Measurements from ENCODE around the gene SLF2. TPM values are rescaled to one million over a fixed set of nuclear protein-coding genes. Genes with fewer than 3 reads are reported as not detected.
A peak's percentile ranks its signal among the peaks of the same experiment; 100 is the strongest.
"Not testable (repeated sequence)": the region's sequence is repeated elsewhere in the genome, so short reads cannot be mapped to it uniquely, and the experiment has no call there.

Gene SLF2
- total RNA-seq, 1 experiment from 2014 or later, result 10.7 TPM

DNA sequence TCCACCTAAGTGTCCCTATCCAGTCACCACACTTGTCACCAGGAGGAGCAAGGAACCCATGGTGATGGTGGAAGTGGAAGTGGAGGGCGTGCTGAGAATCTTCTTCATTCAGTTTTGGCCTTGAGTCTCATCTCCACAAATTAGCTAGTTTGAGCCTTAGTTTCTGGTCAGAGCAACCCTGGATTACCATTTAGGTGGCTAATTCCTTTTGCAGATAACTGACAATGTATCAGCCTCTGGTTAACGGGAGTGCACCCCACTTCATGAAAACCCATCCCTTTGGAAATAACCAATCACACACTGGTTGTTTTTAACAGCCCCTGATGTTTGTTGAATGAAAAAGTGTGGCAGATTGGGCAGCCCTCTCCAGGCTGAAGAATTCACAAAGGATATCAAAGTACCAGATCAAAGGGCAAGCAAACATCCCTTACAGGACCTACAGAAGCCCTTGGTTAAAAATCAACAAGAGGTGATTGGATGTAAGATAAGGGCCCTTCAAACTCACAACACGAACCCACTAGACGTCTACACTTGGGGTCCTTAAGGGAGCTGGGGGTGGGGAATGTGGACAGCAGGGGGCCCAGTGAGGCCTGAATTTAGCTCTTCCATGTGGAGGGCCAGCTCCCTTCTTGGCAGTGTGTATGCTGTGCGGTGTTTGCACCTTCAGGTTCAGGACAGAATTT is 37.1 kb upstream of the SLF2 start:
- Histone ChIP-seq H3K4me3 (no peak overlapping the region), H3K9me3 (no peaks in the 10 kb centered on the region), H3K27me3 (no peaks in the 10 kb centered on the region), H3K36me3 (no peaks in the 10 kb centered on the region)
- DNase-seq, result no peak

DNA sequence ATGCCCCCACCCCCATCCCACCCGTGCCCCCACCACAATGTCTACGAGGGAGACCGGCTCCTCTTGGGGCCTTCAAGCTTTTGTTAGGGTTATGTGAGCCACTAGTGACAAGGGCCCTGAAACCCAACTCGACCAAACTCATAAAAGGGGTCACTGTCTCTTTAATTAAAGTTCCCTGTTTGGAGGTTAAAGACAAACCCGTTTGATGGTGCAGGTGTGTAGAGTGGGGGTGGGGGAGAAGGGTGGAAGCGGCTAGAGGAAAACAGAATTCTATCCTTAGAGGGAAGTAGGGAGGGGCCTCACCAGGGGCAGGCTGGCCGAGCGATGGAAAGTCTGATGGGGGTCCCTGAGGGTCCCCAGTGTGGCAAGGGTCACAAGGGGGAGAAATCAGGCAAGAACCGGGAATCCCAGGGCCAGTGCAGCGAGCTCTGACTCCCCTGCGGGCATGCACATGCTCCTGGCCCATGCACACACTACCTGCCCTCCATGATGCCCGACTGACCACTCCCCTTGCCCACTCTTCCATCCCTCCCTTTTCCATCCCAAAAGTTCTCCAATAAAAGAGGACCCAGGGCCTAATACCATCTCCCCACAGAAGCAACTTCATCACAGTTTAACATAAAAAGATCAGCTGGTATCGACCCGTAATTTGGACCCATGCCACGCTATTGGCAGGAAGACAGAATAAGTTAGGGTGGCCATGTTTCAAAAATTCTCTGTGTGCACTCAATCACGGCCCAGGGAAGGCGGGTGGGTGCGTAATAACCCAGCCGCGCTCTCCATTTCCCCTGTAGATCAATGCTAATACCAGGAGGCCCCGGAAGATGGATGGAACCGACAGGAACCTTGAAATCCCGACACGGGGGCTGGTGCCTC is 35.9 kb upstream of the SLF2 start:
- Histone ChIP-seq H3K4me3 (no peak overlapping the region), H3K27me3 (no peaks in the 10 kb centered on the region), H3K9me3 (no peaks in the 10 kb centered on the region), H3K36me3 (no peaks in the 10 kb centered on the region)
- no peak for DNase-seq

DNA sequence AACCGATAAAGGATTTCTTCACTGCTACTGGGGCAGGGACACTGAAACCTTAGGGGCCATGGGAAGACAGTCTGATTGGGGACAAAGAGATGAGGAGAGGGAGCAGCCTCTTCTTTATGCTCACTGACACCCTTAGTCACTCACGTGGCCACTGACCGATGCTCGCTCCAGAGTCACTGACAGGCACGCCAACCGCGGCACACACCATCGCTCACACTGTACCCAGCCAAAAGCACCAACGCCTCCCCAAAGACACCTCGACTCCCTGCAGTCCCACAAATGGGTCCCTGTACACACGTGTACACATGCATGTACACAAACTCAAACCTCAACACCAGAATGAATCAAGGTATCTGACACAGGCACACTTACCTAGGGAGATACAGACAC is 35.3 kb upstream of the SLF2 start:
- no peaks in the 10 kb centered on the region for H3K9me3 ChIP-seq
- DNase-seq, result no peak

GRCh38 chr10:100878291-100878910 is 34.4 kb upstream of the SLF2 start:
- Histone ChIP-seq H3K27me3 (no peaks in the 10 kb centered on the region), H3K4me3 (no peak overlapping the region), H3K9me3 (no peaks in the 10 kb centered on the region), H3K36me3 (no peaks in the 10 kb centered on the region)
- DNase-seq, result peak; percentile 49

More for the DNA sequence above, 35.3 kb upstream of the SLF2 start:
- H3K36me3 ChIP-seq, result no peaks in the 10 kb centered on the region
- no peak overlapping the region for H3K4me3 ChIP-seq
- H3K27me3 ChIP-seq, result no peaks in the 10 kb centered on the region

GRCh38 chr10:100879741-100880360 is 32.9 kb upstream of the SLF2 start:
- Histone ChIP-seq H3K4me3 (no peak overlapping the region), H3K9me3 (no peaks in the 10 kb centered on the region), H3K36me3 (no peaks in the 10 kb centered on the region), H3K27me3 (no peaks in the 10 kb centered on the region)
- DNase-seq, result no peak

- Histone ChIP-seq H3K27me3 (no peaks in the 10 kb centered on the region), H3K36me3 (no peaks in the 10 kb centered on the region), H3K4me3 (no peak overlapping the region), H3K9me3 (no peaks in the 10 kb centered on the region)
- no peak for DNase-seq
Measured at GRCh38 chr10:100881556-100882213, 31.1 kb upstream of the SLF2 start.

GRCh38 chr10:100882252-100882651 is 30.5 kb upstream of the SLF2 start:
- no peaks in the 10 kb centered on the region for H3K9me3 ChIP-seq
- DNase-seq, result no peak
- H3K36me3 ChIP-seq, result no peaks in the 10 kb centered on the region
- no peak overlapping the region for H3K4me3 ChIP-seq
- no peaks in the 10 kb centered on the region for H3K27me3 ChIP-seq

DNA sequence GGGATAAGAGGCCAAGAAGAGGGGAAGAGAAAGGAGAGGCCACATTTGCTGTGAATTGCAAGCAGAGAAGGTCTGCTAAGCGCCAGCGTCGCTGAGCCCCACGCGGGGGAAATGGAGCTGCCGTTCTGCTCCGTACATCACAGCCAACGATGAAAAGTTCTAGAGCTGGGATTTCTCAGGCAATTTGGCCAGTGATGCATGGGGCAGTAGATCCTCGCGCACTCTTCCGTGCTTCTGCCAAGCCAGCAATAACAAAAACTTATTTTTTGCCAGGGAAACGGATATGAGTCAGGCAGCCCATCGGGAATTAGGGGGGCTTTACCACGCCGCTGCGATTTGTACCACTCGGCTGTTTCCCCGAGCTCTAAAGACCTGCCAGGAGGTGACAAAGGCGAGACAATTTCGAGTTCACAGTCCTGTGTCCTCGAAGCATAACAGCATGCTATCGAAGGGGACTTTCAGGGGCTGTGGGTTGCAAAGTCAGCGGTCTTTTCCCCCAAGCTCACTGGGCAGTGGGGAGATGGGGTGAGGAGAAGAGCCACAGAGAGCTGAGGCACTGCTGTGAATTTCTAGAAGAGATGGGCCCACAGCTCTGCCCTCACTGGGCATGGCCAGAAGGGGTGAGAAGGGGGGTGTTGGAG is 30.0 kb upstream of the SLF2 start:
- Histone ChIP-seq H3K36me3 (no peaks in the 10 kb centered on the region), H3K27me3 (no peaks in the 10 kb centered on the region), H3K4me3 (no peak overlapping the region), H3K9me3 (no peaks in the 10 kb centered on the region)
- peak; percentile 57 for DNase-seq

DNA sequence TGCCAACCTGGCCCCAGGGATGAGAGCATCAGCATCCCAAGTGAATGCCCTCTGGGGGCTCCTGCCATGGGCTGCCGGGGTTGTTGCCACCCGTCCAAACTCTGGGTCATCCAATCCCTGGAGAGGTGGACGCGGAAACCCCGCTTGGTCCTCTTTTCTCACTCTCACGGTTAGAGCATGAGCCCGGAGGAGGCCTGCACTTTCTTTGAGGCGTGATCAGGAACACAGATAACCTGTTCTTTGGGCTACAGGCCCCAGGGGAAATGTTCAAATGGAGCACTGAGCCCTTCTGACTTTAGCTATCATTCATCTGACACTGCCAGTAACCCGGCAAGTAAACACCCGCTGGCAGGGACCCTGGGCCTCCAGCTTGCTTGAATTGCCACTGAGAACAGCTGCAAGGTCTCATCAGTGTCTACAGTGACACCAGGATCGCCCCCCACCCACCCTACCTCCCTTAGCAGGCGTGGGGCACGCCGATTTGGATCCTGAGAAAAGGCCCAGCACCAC is 29.4 kb upstream of the SLF2 start:
- Histone ChIP-seq H3K36me3 (no peaks in the 10 kb centered on the region), H3K27me3 (no peaks in the 10 kb centered on the region), H3K9me3 (no peaks in the 10 kb centered on the region), H3K4me3 (no peak overlapping the region)
- DNase-seq, result no peak

DNA sequence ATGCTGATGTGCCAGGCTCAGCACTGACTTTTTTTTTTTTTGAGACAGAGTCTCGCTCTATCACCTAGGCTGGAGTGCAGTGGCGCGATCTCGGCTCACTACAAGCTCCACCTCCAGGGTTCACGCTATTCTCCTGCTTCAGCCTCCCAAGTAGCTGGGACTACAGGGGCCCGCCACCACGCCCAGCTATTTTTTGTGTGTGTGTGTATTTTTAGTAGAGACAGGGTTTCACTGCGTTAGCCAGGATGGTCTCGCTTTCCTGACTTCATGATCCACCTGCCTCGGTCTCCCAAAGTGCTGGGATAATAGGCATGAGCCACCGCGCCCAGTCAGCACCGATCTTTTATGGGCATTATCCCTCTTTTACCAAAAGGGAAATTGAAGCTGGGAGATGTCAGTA is 27.2 kb upstream of the SLF2 start:
- not testable (repeated sequence) for H3K36me3 ChIP-seq, H3K27me3 ChIP-seq, H3K9me3 ChIP-seq, H3K4me3 ChIP-seq, DNase-seq

GRCh38 chr10:100886091-100886490 is 26.7 kb upstream of the SLF2 start:
- no peaks in the 10 kb centered on the region for H3K27me3 ChIP-seq
- H3K36me3 ChIP-seq, result no peaks in the 10 kb centered on the region
- no peak for DNase-seq
- no peak overlapping the region for H3K4me3 ChIP-seq
- no peaks in the 10 kb centered on the region for H3K9me3 ChIP-seq

GRCh38 chr10:100886521-100886920 is 26.2 kb upstream of the SLF2 start:
- H3K9me3 ChIP-seq, result no peaks in the 10 kb centered on the region
- no peaks in the 10 kb centered on the region for H3K27me3 ChIP-seq
- no peak overlapping the region for H3K4me3 ChIP-seq
- no peaks in the 10 kb centered on the region for H3K36me3 ChIP-seq
- no peak for DNase-seq

GRCh38 chr10:100886963-100887362 is 25.8 kb upstream of the SLF2 start:
- Histone ChIP-seq H3K9me3 (no peaks in the 10 kb centered on the region), H3K36me3 (no peaks in the 10 kb centered on the region), H3K4me3 (no peak overlapping the region), H3K27me3 (no peaks in the 10 kb centered on the region)
- DNase-seq, result no peak

- Histone ChIP-seq H3K4me3 (no peak overlapping the region), H3K36me3 (no peaks in the 10 kb centered on the region), H3K9me3 (no peaks in the 10 kb centered on the region), H3K27me3 (no peaks in the 10 kb centered on the region)
- no peak for DNase-seq
Measured at GRCh38 chr10:100887761-100888296, 24.9 kb upstream of the SLF2 start.

DNA sequence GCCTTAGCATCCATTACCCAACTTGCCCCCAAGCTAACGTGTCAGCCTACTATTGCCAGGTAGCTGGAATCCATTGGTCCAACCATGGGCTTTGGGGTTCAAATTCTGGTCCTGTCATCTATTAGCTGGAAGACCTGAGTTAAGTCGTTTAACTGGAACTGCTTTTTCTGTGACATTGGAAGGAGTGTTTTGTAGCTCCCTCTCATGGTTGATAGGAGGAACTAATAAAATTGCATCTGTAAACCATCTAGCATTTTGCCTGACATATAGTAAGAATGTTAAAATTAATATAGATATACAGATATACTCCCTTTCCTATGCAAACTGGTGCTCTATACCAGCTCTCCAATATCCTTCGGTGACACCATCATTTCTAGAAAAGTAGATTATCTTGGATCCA is 23.8 kb upstream of the SLF2 start:
- no peaks in the 10 kb centered on the region for H3K36me3 ChIP-seq
- no peak for DNase-seq

GRCh38 chr10:100889546-100889945 is 23.2 kb upstream of the SLF2 start:
- Histone ChIP-seq H3K9me3 (no peaks in the 10 kb centered on the region), H3K27me3 (no peaks in the 10 kb centered on the region), H3K36me3 (no peaks in the 10 kb centered on the region), H3K4me3 (no peak overlapping the region)
- no peak for DNase-seq

More for the DNA sequence above, 23.8 kb upstream of the SLF2 start:
- Histone ChIP-seq H3K9me3 (no peaks in the 10 kb centered on the region), H3K27me3 (no peaks in the 10 kb centered on the region), H3K4me3 (no peak overlapping the region)

All from MG63 (cell line).